Neutrophil (primary cell): Measurements from ENCODE around the gene OR4E2.

ENCODE experiments used
- H3K27ac ChIP-seq: fragments of 200-600 bp; sonication (generic); 2 replicates; pipeline ENCODE4 v1.5.1; 2016; ENCODE audit warnings: mild to moderate bottlenecking, moderate library complexity
- H3K27me3 ChIP-seq: fragments of 200-600 bp; sonication (generic); 2 replicates; pipeline ENCODE4 v1.6.0; 2016; ENCODE audit warnings: mild to moderate bottlenecking
- H3K36me3 ChIP-seq: fragments of 200-600 bp; sonication (generic); 2 replicates; pipeline ENCODE4 v1.5.1; 2017
- H3K4me1 ChIP-seq, 2 experiments: fragments of 200-600 bp in 1 of 2; sonication (generic) in 1 of 2; 1 replicate in 1 of 2; 2 replicates in 1 of 2; pipeline versions ENCODE4 v1.5.1 to v1.6.1; 2013 to 2016; ENCODE audit warnings: low read depth in 1 of 2, low read length in 1 of 2, mild to moderate bottlenecking in 1 of 2, moderate library complexity in 1 of 2; ENCODE audit not compliant: control insufficient read depth in 1 of 2, insufficient read depth in 1 of 2
- H3K4me3 ChIP-seq, 2 experiments: fragments of 200-600 bp in 1 of 2; sonication (generic) in 1 of 2; 1 replicate in 1 of 2; 2 replicates in 1 of 2; pipeline ENCODE4 v1.5.1; 2013 to 2016; ENCODE audit warnings: low read depth in 1 of 2, low read length in 1 of 2, mild to moderate bottlenecking in 1 of 2, moderate library complexity in 1 of 2
- H3K9me3 ChIP-seq: fragments of 200-600 bp; sonication (generic); 2 replicates; pipeline ENCODE4 v1.5.1; 2016
- TF ChIP-seq, protein P1 (sequence below): fragments of 200-600 bp; sonication (generic); IDR thresholded peaks from 2 replicates; pipeline ENCODE4 v1.5.1; 2016; ENCODE audit warnings: antibody characterized with exemption

The OR4E2 gene

DNA sequence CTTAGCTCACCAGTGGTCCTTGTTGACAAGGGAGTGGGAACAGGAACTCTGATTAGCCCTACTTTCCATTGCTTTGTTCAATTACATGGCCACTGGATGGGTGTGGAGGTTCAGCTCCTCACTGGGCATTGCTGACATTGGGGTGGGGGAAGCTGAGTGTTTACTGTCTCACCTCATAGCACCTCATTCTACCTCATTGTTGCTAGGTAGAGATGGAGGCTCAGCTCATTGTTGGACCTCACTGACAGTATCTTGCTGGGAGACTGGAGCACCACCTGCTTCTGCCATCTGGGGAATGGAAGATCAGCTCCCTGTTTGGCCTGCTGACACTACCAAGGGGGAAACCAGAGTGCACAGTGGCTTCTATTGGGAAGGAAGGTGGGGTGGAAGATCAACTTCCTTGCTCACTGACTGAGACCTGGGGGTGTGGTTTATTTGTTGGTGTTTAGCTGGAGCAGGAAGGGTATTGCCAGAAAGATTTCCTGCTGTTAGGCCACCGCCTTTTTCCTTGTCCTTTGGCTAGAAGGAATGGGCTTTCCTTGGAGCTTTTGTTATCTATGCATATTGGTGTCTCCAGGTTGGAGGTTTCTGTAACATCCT is 1.3 kb upstream of the OR4E2 start:
- Histone ChIP-seq H3K36me3 (no peaks in the 10 kb centered on the region), H3K27me3 (no peaks in the 10 kb centered on the region), H3K27ac (no peak overlapping the region), H3K4me1 (no peaks in the 10 kb centered on the region), H3K4me3 (no peak overlapping the region), H3K9me3 (no peaks in the 10 kb centered on the region)
- TF ChIP-seq, protein P1, sequence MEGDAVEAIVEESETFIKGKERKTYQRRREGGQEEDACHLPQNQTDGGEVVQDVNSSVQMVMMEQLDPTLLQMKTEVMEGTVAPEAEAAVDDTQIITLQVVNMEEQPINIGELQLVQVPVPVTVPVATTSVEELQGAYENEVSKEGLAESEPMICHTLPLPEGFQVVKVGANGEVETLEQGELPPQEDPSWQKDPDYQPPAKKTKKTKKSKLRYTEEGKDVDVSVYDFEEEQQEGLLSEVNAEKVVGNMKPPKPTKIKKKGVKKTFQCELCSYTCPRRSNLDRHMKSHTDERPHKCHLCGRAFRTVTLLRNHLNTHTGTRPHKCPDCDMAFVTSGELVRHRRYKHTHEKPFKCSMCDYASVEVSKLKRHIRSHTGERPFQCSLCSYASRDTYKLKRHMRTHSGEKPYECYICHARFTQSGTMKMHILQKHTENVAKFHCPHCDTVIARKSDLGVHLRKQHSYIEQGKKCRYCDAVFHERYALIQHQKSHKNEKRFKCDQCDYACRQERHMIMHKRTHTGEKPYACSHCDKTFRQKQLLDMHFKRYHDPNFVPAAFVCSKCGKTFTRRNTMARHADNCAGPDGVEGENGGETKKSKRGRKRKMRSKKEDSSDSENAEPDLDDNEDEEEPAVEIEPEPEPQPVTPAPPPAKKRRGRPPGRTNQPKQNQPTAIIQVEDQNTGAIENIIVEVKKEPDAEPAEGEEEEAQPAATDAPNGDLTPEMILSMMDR: no peak

DNA sequence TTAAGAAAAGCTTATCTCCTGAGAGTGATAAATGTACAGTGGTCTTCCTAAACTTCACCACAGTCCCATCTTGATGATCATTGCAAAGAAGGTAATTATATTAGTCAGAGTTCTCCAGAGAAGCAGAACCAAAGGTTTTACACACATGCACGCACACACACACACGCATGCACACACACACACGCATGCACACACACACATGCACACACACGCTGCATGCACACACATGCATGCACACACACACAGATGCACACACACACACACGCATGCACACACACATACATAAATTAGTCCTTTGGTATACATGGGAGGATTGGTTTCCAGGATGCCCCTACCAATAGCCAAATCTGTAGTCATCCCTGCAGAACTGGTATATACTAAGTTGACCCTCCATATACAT is 580 bp downstream of the OR4E2 start:
- Histone ChIP-seq H3K36me3 (no peaks in the 10 kb centered on the region), H3K27me3 (peaks cover 13% of the 10 kb centered on the region), H3K9me3 (no peaks in the 10 kb centered on the region), H3K4me3 (no peak overlapping the region), H3K27ac (no peak overlapping the region), H3K4me1 (no peaks in the 10 kb centered on the region)
- TF ChIP-seq, protein P1: no peak

DNA sequence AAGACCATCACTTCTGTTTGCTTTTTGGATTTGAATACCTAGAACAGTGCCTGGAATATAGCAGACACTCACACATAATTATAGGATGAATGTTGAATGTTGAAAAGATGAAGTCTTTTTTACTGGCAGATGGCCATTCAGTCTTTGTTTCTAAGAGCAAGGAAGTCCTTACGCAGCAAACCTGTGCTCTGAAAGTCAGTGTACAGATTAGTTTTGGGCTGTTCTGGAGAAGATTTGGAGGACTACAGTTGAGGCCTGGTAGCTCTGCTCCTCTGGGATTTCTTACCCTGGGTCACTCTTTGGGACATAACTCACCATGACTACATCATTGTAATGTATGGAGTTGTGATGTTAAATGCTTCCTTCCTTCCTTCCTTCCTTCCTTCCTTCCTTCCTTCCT is 3.3 kb downstream of the OR4E2 start:
- no peaks in the 10 kb centered on the region for H3K4me1 ChIP-seq
- TF ChIP-seq, protein P1: no peak
- no peaks in the 10 kb centered on the region for H3K9me3 ChIP-seq
- H3K4me3 ChIP-seq: no peak overlapping the region
- peaks cover 13% of the 10 kb centered on the region for H3K27me3 ChIP-seq
- H3K27ac ChIP-seq: no peak overlapping the region
- H3K36me3 ChIP-seq: no peaks in the 10 kb centered on the region

DNA sequence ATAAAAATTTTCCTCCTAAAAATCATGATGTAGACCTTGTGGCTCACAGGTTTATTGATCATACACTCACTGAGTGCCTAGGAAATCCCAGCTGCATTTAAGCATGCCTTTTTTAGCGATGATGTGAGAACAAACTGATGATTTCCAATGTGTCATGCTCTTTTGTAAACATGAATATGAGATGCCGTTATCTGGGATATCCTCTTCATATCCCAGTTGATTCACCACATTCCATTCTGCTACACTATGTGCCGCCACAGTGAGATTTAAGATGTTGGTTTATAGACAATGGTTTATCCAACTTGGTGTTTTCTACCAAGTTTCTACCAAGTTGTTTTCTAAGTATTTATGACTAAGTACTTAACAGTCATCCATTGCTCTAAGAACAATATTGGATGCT is 14.7 kb downstream of the OR4E2 start:
- Histone ChIP-seq H3K9me3 (no peaks in the 10 kb centered on the region), H3K36me3 (no peaks in the 10 kb centered on the region), H3K27me3 (no peaks in the 10 kb centered on the region), H3K27ac (no peak overlapping the region), H3K4me1 (no peaks in the 10 kb centered on the region), H3K4me3 (no peak overlapping the region)
- TF ChIP-seq, protein P1: no peak

DNA sequence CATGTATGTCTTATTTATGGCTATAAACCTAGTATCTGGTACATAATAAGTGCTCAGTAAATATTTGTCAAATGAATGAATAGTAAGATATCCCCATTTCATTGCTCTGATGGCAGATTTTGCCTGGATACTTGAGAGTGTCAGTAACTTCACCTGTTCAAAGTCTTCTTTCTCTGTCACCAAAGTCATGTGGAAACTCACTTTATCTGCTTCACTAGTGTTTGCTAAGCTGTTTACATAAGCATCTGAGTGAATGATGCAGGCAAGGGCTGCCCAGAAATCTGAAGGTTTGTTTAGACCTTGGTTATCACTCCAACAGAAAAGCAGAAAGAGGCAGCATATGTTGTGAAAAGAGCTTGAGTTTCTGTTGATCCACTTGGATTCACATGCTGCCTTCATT is 15.6 kb downstream of the OR4E2 start:
- no peaks in the 10 kb centered on the region for H3K27me3 ChIP-seq
- no peak overlapping the region for H3K4me3 ChIP-seq
- no peak overlapping the region for H3K27ac ChIP-seq
- no peaks in the 10 kb centered on the region for H3K4me1 ChIP-seq
- TF ChIP-seq, protein P1: no peak
- no peaks in the 10 kb centered on the region for H3K36me3 ChIP-seq
- no peaks in the 10 kb centered on the region for H3K9me3 ChIP-seq

DNA sequence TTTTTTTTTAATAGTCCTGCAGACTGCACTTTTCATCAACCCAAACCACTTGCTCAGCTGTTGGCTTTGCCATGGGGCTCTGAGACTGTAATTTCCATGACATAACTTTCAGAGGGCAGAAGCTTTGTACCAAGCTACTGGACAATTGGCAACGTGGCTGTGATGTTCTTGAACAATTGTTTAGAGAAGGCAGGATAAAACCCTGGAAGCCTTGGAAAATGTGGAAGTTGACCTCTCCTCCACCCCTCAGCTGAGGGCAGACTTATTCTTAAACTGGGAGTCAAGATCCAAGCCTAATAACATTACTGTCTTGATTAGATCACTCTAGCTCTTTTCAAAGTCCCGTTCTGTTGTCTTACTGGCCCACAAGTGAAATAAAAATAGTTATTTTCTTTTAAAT is 17.7 kb downstream of the OR4E2 start:
- H3K27me3 ChIP-seq: no peaks in the 10 kb centered on the region
- H3K4me1 ChIP-seq: no peaks in the 10 kb centered on the region
- TF ChIP-seq, protein P1: no peak
- H3K27ac ChIP-seq: no peak overlapping the region
- H3K9me3 ChIP-seq: no peaks in the 10 kb centered on the region
- no peaks in the 10 kb centered on the region for H3K36me3 ChIP-seq
- H3K4me3 ChIP-seq: no peak overlapping the region
